T-cell (primary cell): ENCODE results near the gene CIDEC. TPM values are rescaled to one million over a fixed set of nuclear protein-coding genes. Genes with fewer than 3 reads are reported as not detected.

Source experiments
- ATAC-seq, 4 experiments: fragments of 200-7000 bp in 3 of 4; fragments of 150-1000 bp in 1 of 4; cut with Tn5 transposase; replicated peaks in 1 of 4; 1 replicate in 3 of 4; 2 replicates in 1 of 4; pipeline ENCODE4 v1.10.0; 2021; ENCODE audit warnings: moderate library complexity in 3 of 4, mild to moderate bottlenecking in 2 of 4, moderate number of reproducible peaks in 1 of 4
- CTCF ChIA-PET, 2 donors: fragments of 300-600 bp; sonication (Branson Sonifier 250); formaldehyde crosslinking; loops; one replicate each; lab custom pipeline; 2022; ENCODE audit warnings: antibody characterized with exemption in 2 of 2; lab: Charles Lee
- POLR2A ChIA-PET, 2 donors: fragments of 300-600 bp; sonication (Branson Sonifier 250); formaldehyde crosslinking; loops; one replicate each; lab custom pipeline; 2022; ENCODE audit warnings: antibody characterized with exemption in 2 of 2; lab: Charles Lee
- DNase-seq, 35 experiments: peaks; one replicate each; pipeline versions ENCODE4 v3.0.0 to v3.0.0-alpha.2; 2013 to 2023
- H3K27ac ChIP-seq: one replicate; pipeline ENCODE4 v1.5.1; 2013; ENCODE audit warnings: low read length
- H3K27me3 ChIP-seq, 2 experiments: replicated peaks in 1 of 2; 1 replicate in 1 of 2; 2 replicates in 1 of 2; pipeline versions ENCODE4 v1.6.1 to v1.7.0; 2013; ENCODE audit warnings: low read length in 1 of 2, mixed read lengths in 1 of 2; ENCODE audit not compliant: control insufficient read depth in 2 of 2, insufficient read depth in 2 of 2; ENCODE audit errors: extremely low read depth in 1 of 2
- H3K36me3 ChIP-seq, 2 donors: 1 replicate in 1 of 2; 2 replicates in 1 of 2; pipeline versions ENCODE4 v1.6.1 to v1.7.0; 2013; ENCODE audit warnings: low read length in 1 of 2; ENCODE audit not compliant: control insufficient read depth in 2 of 2, insufficient read depth in 1 of 2; ENCODE audit errors: extremely low read depth in 1 of 2
- H3K4me1 ChIP-seq, 2 experiments: 1 replicate in 1 of 2; 2 replicates in 1 of 2; pipeline versions ENCODE4 v1.6.1 to v1.7.0; 2013; ENCODE audit warnings: low read length in 2 of 2, mixed read lengths in 1 of 2; ENCODE audit not compliant: insufficient read depth in 2 of 2, control insufficient read depth in 1 of 2; ENCODE audit errors: extremely low read depth in 1 of 2
- H3K4me3 ChIP-seq, 2 donors: 1 replicate in 1 of 2; 2 replicates in 1 of 2; pipeline versions ENCODE4 v1.5.1 to v1.7.0; 2013; ENCODE audit warnings: mild to moderate bottlenecking in 2 of 2, low read length in 1 of 2, moderate library complexity in 1 of 2; ENCODE audit not compliant: control insufficient read depth in 1 of 2; ENCODE audit errors: extremely low read depth in 1 of 2
- H3K9me3 ChIP-seq: 2 replicates; pipeline ENCODE4 v1.7.0; 2013
- H3K27ac Mint-ChIP-seq, 2 donors: one replicate each; pipeline ENCODE4 v1.8.0; 2020 to 2021; ENCODE audit warnings: mild to moderate bottlenecking in 2 of 2, mixed read lengths in 2 of 2
- H3K27me3 Mint-ChIP-seq, 2 donors: one replicate each; pipeline ENCODE4 v1.8.0; 2021 to 2022; ENCODE audit warnings: mixed read lengths in 2 of 2
- H3K36me3 Mint-ChIP-seq: one replicate; pipeline ENCODE4 v1.8.0; 2021; ENCODE audit warnings: mixed read lengths
- H3K4me1 Mint-ChIP-seq, 3 donors: one replicate each; pipeline ENCODE4 v1.8.0; 2020 to 2022; ENCODE audit warnings: mixed read lengths in 3 of 3, mild to moderate bottlenecking in 1 of 3
- H3K4me3 Mint-ChIP-seq, 3 donors: one replicate each; pipeline ENCODE4 v1.8.0; 2020 to 2022; ENCODE audit warnings: mild to moderate bottlenecking in 3 of 3, mixed read lengths in 3 of 3, moderate library complexity in 3 of 3
- H3K9me3 Mint-ChIP-seq, 3 donors: one replicate each; pipeline ENCODE4 v1.8.0; 2020 to 2022; ENCODE audit warnings: mixed read lengths in 3 of 3
- WGBS: methylation state at CpG from one replicate; pipeline ENCODE4 v1.1.5; 2013; ENCODE audit warnings: missing lambda C conversion rate; ENCODE audit not compliant: insufficient coverage; 5-methylcytosine and 5-hydroxymethylcytosine counted together
- total RNA-seq, 35 experiments: library from RNA in 6 of 35; stranded (reverse) in 6 of 35; fragments of 120-200 nt in 1 of 35; gene quantifications; one replicate each; pipeline versions ENCODE4 v1.2.1 to v1.2.4 and lab custom pipeline; 2013 to 2026

CIDEC gene
- total RNA-seq, 5 donors from 2014 or later (not counting 1 experiment from before 2014, with no cell fraction given): 0.66 TPM; not detected in 4

GRCh38 chr3:9891072-9891622 is 11.1 kb upstream of the CIDEC start:
- H3K36me3 ChIP-seq: peaks cover 3 to 15% of the 10 kb centered on the region in 2 donors
- peak overlapping the region; percentile 94 to 96 (median 96) for H3K4me3 Mint-ChIP-seq
- WGBS: 0% methylated on average over 5 of the region's 12 CpGs
- H3K9me3 Mint-ChIP-seq: no peaks in the 10 kb centered on the region
- H3K27ac Mint-ChIP-seq: peak overlapping the region; percentile 95 to 98
- DNase-seq (no peak), ATAC-seq (no peak)
- H3K27me3 Mint-ChIP-seq: no peaks in the 10 kb centered on the region
- peak overlapping the region; percentile 100 for H3K27ac ChIP-seq
- peak overlapping the region; percentile 86 to 100 for H3K4me3 ChIP-seq
- H3K4me1 ChIP-seq: peaks cover 8 to 23% of the 10 kb centered on the region in 2 experiments
- ChIA-PET CTCF (interaction anchor here in 1 of 2 donors (0.7 to 1.9 kb wide), 8 partner anchors 22 to 323 kb away, joined by 3 to 9 read pairs (median 4); partner anchors contain the start of genes ARPC4 and TADA3), POLR2A (interaction anchor here (0.6 to 2.5 kb wide), 9 partner anchors 42 to 300 kb away, joined by 3 to 14 read pairs (median 4); partner anchors contain the start of genes ARPC4 (in 2 of the 2), CRELD1 (in 2 of the 2) and TADA3 (in 2 of the 2))
- no peaks in the 10 kb centered on the region for H3K27me3 ChIP-seq
- H3K9me3 ChIP-seq: no peaks in the 10 kb centered on the region
- peaks cover 40 to 47% (median 41%) of the 10 kb centered on the region in 3 donors for H3K4me1 Mint-ChIP-seq
- peaks cover 23% of the 10 kb centered on the region for H3K36me3 Mint-ChIP-seq

GRCh38 chr3:9890249-9891071 is 10.4 kb upstream of the CIDEC start, which contains the start of gene JAGN1:
TSS of gene JAGN1 (plus strand) at chr3:9890610. CDS start at chr3:9890723, 113 bp downstream.
- CTCF ChIA-PET: interaction anchor here (0.6 to 1.9 kb wide), 7 partner anchors 16 to 56 kb away, joined by 3 to 9 read pairs (median 4); no protein-coding TSS in a partner anchor
- WGBS: 0% methylated on average over 56 of the region's 62 CpGs
- DNase-seq: peak; percentile 78 to 96 (median 88)
- H3K9me3 ChIP-seq: no peaks in the 10 kb centered on the region
- Mint-ChIP-seq H3K36me3 (peaks cover 23% of the 10 kb centered on the region), H3K4me3 (peak within 1 kb of the TSS; percentile 94 to 96 (median 96)), H3K9me3 (no peaks in the 10 kb centered on the region), H3K27ac (peak within 1 kb of the TSS; percentile 95 to 98), H3K4me1 (peaks cover 37 to 43% (median 40%) of the 10 kb centered on the region in 3 donors), H3K27me3 (no peaks in the 10 kb centered on the region)
- POLR2A ChIA-PET: interaction anchor here (0.6 to 2.5 kb wide), 7 partner anchors 17 to 257 kb away, joined by 3 to 14 read pairs (median 4); partner anchors contain the start of genes ARPC4 (in 2 of the 2), TADA3 (in 2 of the 2) and CRELD1 (in 1 of the 2)
- peak; percentile 87 to 93 (median 90) for ATAC-seq
- peak within 1 kb of the TSS; percentile 86 to 100 for H3K4me3 ChIP-seq
- peak within 1 kb of the TSS; percentile 100 for H3K27ac ChIP-seq
- no peaks in the 10 kb centered on the region for H3K27me3 ChIP-seq
- peaks cover 8 to 20% of the 10 kb centered on the region in 2 experiments for H3K4me1 ChIP-seq
- H3K36me3 ChIP-seq: peaks cover 3 to 15% of the 10 kb centered on the region in 2 donors

GRCh38 chr3:9889405-9889804 is 9.4 kb upstream of the CIDEC start:
- DNase-seq (no peak), ATAC-seq (no peak)
- Histone ChIP-seq H3K27me3 (no peaks in the 10 kb centered on the region), H3K27ac (peak overlapping the region; percentile 100), H3K9me3 (no peaks in the 10 kb centered on the region), H3K4me1 (peaks cover 8 to 18% of the 10 kb centered on the region in 2 experiments), H3K4me3 (no peak overlapping the region), H3K36me3 (peaks cover 3 to 15% of the 10 kb centered on the region in 2 donors)
- H3K4me1 Mint-ChIP-seq: peaks cover 31 to 36% (median 32%) of the 10 kb centered on the region in 3 donors
- peak overlapping the region; percentile 95 to 98 for H3K27ac Mint-ChIP-seq
- H3K36me3 Mint-ChIP-seq: peaks cover 17% of the 10 kb centered on the region
- H3K4me3 Mint-ChIP-seq: peak overlapping the region; percentile 94 to 96 (median 96)
- CTCF ChIA-PET: interaction anchor here (0.6 to 1.2 kb wide), 4 partner anchors 17 to 57 kb away, joined by 3 to 4 read pairs (median 3); no protein-coding TSS in a partner anchor
- H3K9me3 Mint-ChIP-seq: no peaks in the 10 kb centered on the region
- 100% methylated on average over 2 of the region's 5 CpGs for WGBS
- POLR2A ChIA-PET: interaction anchor here in 1 of 2 donors (0.6 to 2.5 kb wide), 3 partner anchors 36 to 526 kb away, joined by 4 to 14 read pairs (median 6); partner anchors contain the start of gene CRELD1
- H3K27me3 Mint-ChIP-seq: no peaks in the 10 kb centered on the region

GRCh38 chr3:9888540-9888939 is 8.5 kb upstream of the CIDEC start:
- no peaks in the 10 kb centered on the region for H3K27me3 Mint-ChIP-seq
- Histone ChIP-seq H3K27ac (no peak overlapping the region), H3K4me3 (no peak overlapping the region), H3K9me3 (no peaks in the 10 kb centered on the region), H3K4me1 (peaks cover 8 to 18% of the 10 kb centered on the region in 2 experiments), H3K27me3 (no peaks in the 10 kb centered on the region), H3K36me3 (peaks cover 3 to 11% of the 10 kb centered on the region in 2 donors)
- WGBS: 100% methylated on average over 1 of the region's 3 CpGs
- CTCF ChIA-PET: interaction anchor here in 1 of 2 donors (0.6 kb wide), 1 partner anchor 88 kb away, joined by 3 read pairs; no protein-coding TSS in a partner anchor
- DNase-seq (no peak), ATAC-seq (no peak)
- POLR2A ChIA-PET: no interaction called here
- no peak overlapping the region for H3K27ac Mint-ChIP-seq
- peaks cover 12% of the 10 kb centered on the region for H3K36me3 Mint-ChIP-seq
- no peak overlapping the region for H3K4me3 Mint-ChIP-seq
- peaks cover 24 to 28% (median 24%) of the 10 kb centered on the region in 3 donors for H3K4me1 Mint-ChIP-seq
- H3K9me3 Mint-ChIP-seq: no peaks in the 10 kb centered on the region

- no peak overlapping the region for H3K4me3 ChIP-seq
- Mint-ChIP-seq H3K27ac (no peak overlapping the region), H3K9me3 (no peaks in the 10 kb centered on the region), H3K4me1 (peaks cover 14 to 20% (median 14%) of the 10 kb centered on the region in 3 donors), H3K36me3 (peaks cover 3% of the 10 kb centered on the region), H3K27me3 (no peaks in the 10 kb centered on the region), H3K4me3 (no peak overlapping the region)
- H3K27ac ChIP-seq: no peak overlapping the region
- CTCF ChIA-PET: no interaction called here
- H3K36me3 ChIP-seq: peaks cover 0 to under 1% of the 10 kb centered on the region in 2 donors
- peaks cover 8 to 18% of the 10 kb centered on the region in 2 experiments for H3K4me1 ChIP-seq
- H3K27me3 ChIP-seq: no peaks in the 10 kb centered on the region
- POLR2A ChIA-PET: no interaction called here
- WGBS: 100% methylated on average over 1 of the region's 5 CpGs
- no peak for ATAC-seq
- H3K9me3 ChIP-seq: no peaks in the 10 kb centered on the region
- DNase-seq: no peak
Measured at GRCh38 chr3:9887480-9887879, 7.4 kb upstream of the CIDEC start.

- Histone ChIP-seq H3K4me3 (no peak overlapping the region), H3K4me1 (peaks cover 4 to 10% of the 10 kb centered on the region in 2 experiments), H3K36me3 (no peaks in the 10 kb centered on the region), H3K27me3 (no peaks in the 10 kb centered on the region), H3K9me3 (no peaks in the 10 kb centered on the region), H3K27ac (no peak overlapping the region)
- Mint-ChIP-seq H3K27me3 (no peaks in the 10 kb centered on the region), H3K9me3 (no peaks in the 10 kb centered on the region), H3K27ac (no peak overlapping the region), H3K4me1 (peaks cover 4 to 11% (median 6%) of the 10 kb centered on the region in 3 donors), H3K4me3 (no peak overlapping the region), H3K36me3 (no peaks in the 10 kb centered on the region)
- ATAC-seq (no peak), DNase-seq (no peak)
- CTCF ChIA-PET: interaction anchor here in 1 of 2 donors (0.6 kb wide), 1 partner anchor 46 kb away, joined by 5 read pairs; no protein-coding TSS in a partner anchor
- POLR2A ChIA-PET: no interaction called here
Measured at GRCh38 chr3:9886328-9886727, 6.3 kb upstream of the CIDEC start.
